Activated naive CD8-positive, alpha-beta T cell (primary cell): Measurements from ENCODE around the gene EFL1.
"Not testable (repeated sequence)": the region's sequence is repeated elsewhere in the genome, so short reads cannot be mapped to it uniquely, and the experiment has no call there.

Experiments
- H3K27ac Mint-ChIP-seq: one replicate; pipeline ENCODE4 v1.8.0; 2021; ENCODE audit warnings: mixed read lengths
- H3K27me3 Mint-ChIP-seq: one replicate; pipeline ENCODE4 v1.8.0; 2021; ENCODE audit warnings: mixed read lengths
- H3K36me3 Mint-ChIP-seq: one replicate; pipeline ENCODE4 v1.8.0; 2021; ENCODE audit warnings: mixed read lengths
- H3K4me1 Mint-ChIP-seq: one replicate; pipeline ENCODE4 v1.8.0; 2021; ENCODE audit warnings: low read depth, mixed read lengths
- H3K4me3 Mint-ChIP-seq: one replicate; pipeline ENCODE4 v1.8.0; 2021; ENCODE audit warnings: mild to moderate bottlenecking, mixed read lengths
- H3K9me3 Mint-ChIP-seq: one replicate; pipeline ENCODE4 v1.8.0; 2021; ENCODE audit warnings: low read depth, mixed read lengths

The EFL1 gene

GRCh38 chr15:82194488-82194887 lies 68.0 kb downstream of the EFL1 start:
- H3K4me3 Mint-ChIP-seq, H3K9me3 Mint-ChIP-seq: not testable (repeated sequence)

GRCh38 chr15:82193435-82193834 lies 69.1 kb downstream of the EFL1 start:
- H3K27me3 Mint-ChIP-seq, H3K27ac Mint-ChIP-seq: not testable (repeated sequence)

More at GRCh38 chr15:82194488-82194887, 68.0 kb downstream of the EFL1 start:
- H3K27ac Mint-ChIP-seq, H3K36me3 Mint-ChIP-seq, H3K27me3 Mint-ChIP-seq, H3K4me1 Mint-ChIP-seq: not testable (repeated sequence)

GRCh38 chr15:82192394-82192793 lies 70.1 kb downstream of the EFL1 start:
- not testable (repeated sequence) for H3K36me3 Mint-ChIP-seq, H3K27me3 Mint-ChIP-seq, H3K4me1 Mint-ChIP-seq, H3K27ac Mint-ChIP-seq, H3K4me3 Mint-ChIP-seq, H3K9me3 Mint-ChIP-seq

More at GRCh38 chr15:82193435-82193834, 69.1 kb downstream of the EFL1 start:
- not testable (repeated sequence) for H3K9me3 Mint-ChIP-seq, H3K4me1 Mint-ChIP-seq, H3K4me3 Mint-ChIP-seq, H3K36me3 Mint-ChIP-seq

- H3K27me3 Mint-ChIP-seq: no peaks in the 10 kb centered on the region
- H3K4me1 Mint-ChIP-seq: no peaks in the 10 kb centered on the region
- H3K27ac Mint-ChIP-seq: no peak overlapping the region
- H3K9me3 Mint-ChIP-seq: no peaks in the 10 kb centered on the region
- peaks cover 8% of the 10 kb centered on the region for H3K36me3 Mint-ChIP-seq
- H3K4me3 Mint-ChIP-seq: no peak overlapping the region
Observed at GRCh38 chr15:82186719-82187406, 75.7 kb downstream of the EFL1 start.

GRCh38 chr15:82186161-82186560 lies 76.4 kb downstream of the EFL1 start:
- no peaks in the 10 kb centered on the region for H3K27me3 Mint-ChIP-seq
- peaks cover 8% of the 10 kb centered on the region for H3K36me3 Mint-ChIP-seq
- no peak overlapping the region for H3K4me3 Mint-ChIP-seq
- no peak overlapping the region for H3K27ac Mint-ChIP-seq
- no peaks in the 10 kb centered on the region for H3K9me3 Mint-ChIP-seq
- no peaks in the 10 kb centered on the region for H3K4me1 Mint-ChIP-seq

GRCh38 chr15:82184776-82185175 lies 77.8 kb downstream of the EFL1 start:
- no peak overlapping the region for H3K27ac Mint-ChIP-seq
- H3K27me3 Mint-ChIP-seq: no peaks in the 10 kb centered on the region
- H3K4me3 Mint-ChIP-seq: no peak overlapping the region
- no peaks in the 10 kb centered on the region for H3K9me3 Mint-ChIP-seq
- H3K4me1 Mint-ChIP-seq: no peaks in the 10 kb centered on the region
- peaks cover 10% of the 10 kb centered on the region for H3K36me3 Mint-ChIP-seq

GRCh38 chr15:82184355-82184754 lies 78.2 kb downstream of the EFL1 start:
- Mint-ChIP-seq H3K4me3 (no peak overlapping the region), H3K9me3 (no peaks in the 10 kb centered on the region), H3K36me3 (peaks cover 9% of the 10 kb centered on the region), H3K27me3 (no peaks in the 10 kb centered on the region), H3K27ac (no peak overlapping the region), H3K4me1 (no peaks in the 10 kb centered on the region)

GRCh38 chr15:82183121-82184031 lies 79.2 kb downstream of the EFL1 start:
- H3K4me3 Mint-ChIP-seq: no peak overlapping the region
- peaks cover 6% of the 10 kb centered on the region for H3K36me3 Mint-ChIP-seq
- H3K4me1 Mint-ChIP-seq: no peaks in the 10 kb centered on the region
- H3K27ac Mint-ChIP-seq: no peak overlapping the region
- H3K27me3 Mint-ChIP-seq: no peaks in the 10 kb centered on the region
- no peaks in the 10 kb centered on the region for H3K9me3 Mint-ChIP-seq

- no peak overlapping the region for H3K27ac Mint-ChIP-seq
- H3K27me3 Mint-ChIP-seq: no peaks in the 10 kb centered on the region
- H3K36me3 Mint-ChIP-seq: peaks cover 8% of the 10 kb centered on the region
- peaks cover 2% of the 10 kb centered on the region for H3K4me1 Mint-ChIP-seq
- H3K9me3 Mint-ChIP-seq: no peaks in the 10 kb centered on the region
- no peak overlapping the region for H3K4me3 Mint-ChIP-seq
Observed at GRCh38 chr15:82181371-82181770, 81.2 kb downstream of the EFL1 start.

GRCh38 chr15:82178061-82178460 lies 84.5 kb downstream of the EFL1 start:
- Mint-ChIP-seq H3K27ac (no peak overlapping the region), H3K4me1 (peaks cover 2% of the 10 kb centered on the region), H3K9me3 (no peaks in the 10 kb centered on the region), H3K36me3 (peaks cover 6% of the 10 kb centered on the region), H3K4me3 (no peak overlapping the region), H3K27me3 (no peaks in the 10 kb centered on the region)

GRCh38 chr15:82177291-82178010 lies 85.1 kb downstream of the EFL1 start:
- H3K36me3 Mint-ChIP-seq: peaks cover 6% of the 10 kb centered on the region
- H3K27me3 Mint-ChIP-seq: no peaks in the 10 kb centered on the region
- H3K4me3 Mint-ChIP-seq: no peak overlapping the region

GRCh38 chr15:82176542-82176941 lies 86.0 kb downstream of the EFL1 start:
- Mint-ChIP-seq H3K27ac (no peak overlapping the region), H3K4me1 (peaks cover 2% of the 10 kb centered on the region), H3K27me3 (no peaks in the 10 kb centered on the region), H3K4me3 (no peak overlapping the region), H3K9me3 (no peaks in the 10 kb centered on the region), H3K36me3 (peaks cover 6% of the 10 kb centered on the region)

More at GRCh38 chr15:82177291-82178010, 85.1 kb downstream of the EFL1 start:
- Mint-ChIP-seq H3K9me3 (no peaks in the 10 kb centered on the region), H3K4me1 (peaks cover 2% of the 10 kb centered on the region), H3K27ac (no peak overlapping the region)

- Mint-ChIP-seq H3K27me3 (no peaks in the 10 kb centered on the region), H3K9me3 (no peaks in the 10 kb centered on the region), H3K36me3 (peaks cover 4% of the 10 kb centered on the region), H3K4me3 (no peak overlapping the region), H3K4me1 (peaks cover 2% of the 10 kb centered on the region), H3K27ac (no peak overlapping the region)
Observed at GRCh38 chr15:82174471-82175235, 87.9 kb downstream of the EFL1 start.

GRCh38 chr15:82173108-82173507 lies 89.4 kb downstream of the EFL1 start:
- peaks cover 10% of the 10 kb centered on the region for H3K36me3 Mint-ChIP-seq
- H3K27me3 Mint-ChIP-seq: no peaks in the 10 kb centered on the region
- no peak overlapping the region for H3K4me3 Mint-ChIP-seq
- H3K4me1 Mint-ChIP-seq: peaks cover 2% of the 10 kb centered on the region
- no peak overlapping the region for H3K27ac Mint-ChIP-seq
- no peaks in the 10 kb centered on the region for H3K9me3 Mint-ChIP-seq
